Testis (tissue), 2 donors: Measurements from ENCODE around the gene OR10A5.
"Not testable (repeated sequence)": the region's sequence is repeated elsewhere in the genome, so short reads cannot be mapped to it uniquely, and the experiment has no call there.

Source experiments
- POLR2A ChIP-seq: fragments of 450-650 bp; IDR thresholded peaks from one replicate; pipeline ENCODE4 v1.6.1; 2017; ENCODE audit warnings: antibody characterized with exemption, mild to moderate bottlenecking, moderate library complexity
- TF ChIP-seq, protein P1 (sequence below), 3 experiments: fragments of 450-650 bp in 2 of 3; fragments of 200-600 bp in 1 of 3; sonication (generic) in 1 of 3; IDR thresholded peaks; one replicate each; pipeline ENCODE4 v1.5.1; 2016 to 2019; ENCODE audit warnings: antibody characterized with exemption in 3 of 3, mild to moderate bottlenecking in 2 of 3, moderate library complexity in 1 of 3

DNA sequence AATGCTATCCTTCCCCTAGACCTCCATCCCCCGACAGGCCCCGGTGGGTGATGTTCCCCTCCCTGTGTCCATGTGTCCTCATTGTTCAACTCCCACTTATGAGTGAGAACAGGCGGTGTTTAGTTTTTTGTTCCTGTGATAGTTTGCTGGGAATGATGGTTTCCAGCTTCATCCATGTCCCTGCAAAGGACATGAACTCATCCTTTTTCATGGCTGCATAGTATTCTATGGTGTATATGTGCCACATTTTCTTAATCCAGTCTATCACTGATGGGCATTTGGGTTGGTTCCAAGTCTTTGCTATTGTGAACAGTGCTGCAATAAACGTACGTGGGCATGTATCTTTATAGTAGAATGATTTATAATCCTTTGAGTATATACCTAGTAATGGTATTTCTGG lies 42.2 kb downstream of the OR10A5 start:
- TF ChIP-seq, protein P1, sequence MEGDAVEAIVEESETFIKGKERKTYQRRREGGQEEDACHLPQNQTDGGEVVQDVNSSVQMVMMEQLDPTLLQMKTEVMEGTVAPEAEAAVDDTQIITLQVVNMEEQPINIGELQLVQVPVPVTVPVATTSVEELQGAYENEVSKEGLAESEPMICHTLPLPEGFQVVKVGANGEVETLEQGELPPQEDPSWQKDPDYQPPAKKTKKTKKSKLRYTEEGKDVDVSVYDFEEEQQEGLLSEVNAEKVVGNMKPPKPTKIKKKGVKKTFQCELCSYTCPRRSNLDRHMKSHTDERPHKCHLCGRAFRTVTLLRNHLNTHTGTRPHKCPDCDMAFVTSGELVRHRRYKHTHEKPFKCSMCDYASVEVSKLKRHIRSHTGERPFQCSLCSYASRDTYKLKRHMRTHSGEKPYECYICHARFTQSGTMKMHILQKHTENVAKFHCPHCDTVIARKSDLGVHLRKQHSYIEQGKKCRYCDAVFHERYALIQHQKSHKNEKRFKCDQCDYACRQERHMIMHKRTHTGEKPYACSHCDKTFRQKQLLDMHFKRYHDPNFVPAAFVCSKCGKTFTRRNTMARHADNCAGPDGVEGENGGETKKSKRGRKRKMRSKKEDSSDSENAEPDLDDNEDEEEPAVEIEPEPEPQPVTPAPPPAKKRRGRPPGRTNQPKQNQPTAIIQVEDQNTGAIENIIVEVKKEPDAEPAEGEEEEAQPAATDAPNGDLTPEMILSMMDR (IDR thresholded peaks at IDR 0.05), result not testable (repeated sequence)
- not testable (repeated sequence) for TF ChIP-seq POLR2A
